Activated gamma-delta T cell treated with anti-CD3 and anti-CD28 coated beads, Interleukin-2, amount 50 U/mL, for 16 hours (primary cell): ENCODE results near the gene PALLD.
"Not testable (repeated sequence)": the region's sequence is repeated elsewhere in the genome, so short reads cannot be mapped to it uniquely, and the experiment has no call there.

ENCODE experiments used
- DNase-seq: peaks from one replicate; pipeline ENCODE4 v3.0.0-alpha.2; 2020; ENCODE audit warnings: low read depth

Gene PALLD

DNA sequence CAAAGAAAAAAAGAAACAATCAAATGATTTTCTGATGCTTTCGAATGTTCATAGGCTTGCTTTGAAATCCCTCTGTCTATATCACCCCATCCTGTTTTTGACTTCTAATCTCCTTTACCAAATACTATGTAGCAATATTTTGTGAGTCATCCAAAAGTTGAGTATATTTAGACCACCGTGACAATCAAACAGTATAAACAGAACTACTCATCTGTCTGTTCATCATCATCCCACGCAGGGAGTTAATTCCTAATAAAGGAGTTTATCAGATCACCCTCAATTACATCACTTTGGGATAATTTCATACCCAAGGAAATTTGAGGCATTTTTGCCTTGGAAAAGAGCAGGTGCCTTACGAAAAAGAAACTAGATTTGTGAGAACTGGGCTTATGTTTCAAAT is 300.3 kb downstream of the PALLD start:
- DNase-seq: no peak

GRCh38 chr4:168797738-168798375 is 301.0 kb downstream of the PALLD start:
- DNase-seq: no peak

DNA sequence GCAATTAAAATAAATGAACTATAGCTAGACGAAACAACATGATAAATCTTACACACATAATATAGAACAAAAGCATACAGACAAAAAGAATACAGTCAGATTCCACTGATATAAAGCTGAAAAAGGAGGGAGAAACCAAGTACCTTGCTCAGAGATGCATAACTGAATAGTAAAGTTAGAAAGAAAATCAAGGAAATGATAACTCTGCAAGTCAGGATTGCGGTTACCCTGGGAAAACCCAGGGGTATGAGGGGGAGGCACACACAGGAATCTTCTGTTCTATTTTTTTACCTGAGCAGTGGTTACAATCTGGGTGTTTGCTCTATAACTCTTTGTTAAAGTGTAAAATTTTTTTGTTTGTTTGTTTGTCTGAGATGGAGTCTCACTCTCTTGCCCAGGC is 304.1 kb downstream of the PALLD start:
- DNase-seq: no peak

- DNase-seq: no peak
These were observed 305.4 kb downstream of the PALLD start for GRCh38 chr4:168802222-168802621.

- DNase-seq: not testable (repeated sequence)
These were observed 306.2 kb downstream of the PALLD start for GRCh38 chr4:168803052-168803451.

DNA sequence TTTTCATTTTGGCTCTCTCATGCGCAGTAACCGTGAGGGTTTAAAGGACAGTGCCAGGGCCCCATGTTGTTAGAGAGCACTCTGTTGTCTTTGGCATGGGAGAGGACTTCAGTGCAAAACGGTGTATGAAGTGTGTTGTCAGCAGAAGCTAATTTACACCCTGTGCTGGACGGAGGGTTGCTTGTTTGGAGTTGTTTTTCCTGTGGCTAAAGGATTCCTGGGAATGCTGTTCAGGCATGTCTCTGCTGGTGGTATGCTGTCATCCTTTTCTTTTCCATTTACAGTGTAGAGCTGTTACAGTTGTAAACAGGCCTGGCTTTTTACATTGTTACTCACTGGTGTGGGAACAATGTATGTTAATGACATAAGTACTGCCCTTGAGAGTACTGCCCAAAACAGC is 306.9 kb downstream of the PALLD start:
- DNase-seq: no peak

- no peak for DNase-seq
These were observed 307.3 kb downstream of the PALLD start for GRCh38 chr4:168804146-168804545.

DNA sequence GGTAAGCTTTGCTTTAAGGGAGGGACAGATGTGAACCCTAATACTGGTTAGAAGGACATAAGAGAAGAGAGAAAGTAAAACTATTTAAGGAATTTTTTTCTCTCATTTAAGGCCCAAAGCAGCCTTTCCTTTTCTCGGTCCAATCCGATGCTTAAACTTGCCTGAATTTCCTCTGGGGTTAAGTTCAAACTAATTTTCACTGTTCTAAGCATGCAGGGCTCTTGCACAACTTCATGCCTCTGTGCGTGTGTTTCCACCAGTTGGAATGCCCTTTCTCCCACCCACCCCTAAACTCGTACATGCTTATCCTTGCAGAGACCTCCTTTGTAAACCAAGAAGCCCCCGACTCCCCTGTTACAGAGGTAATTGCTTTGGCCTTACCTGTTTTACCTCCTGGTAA is 308.5 kb downstream of the PALLD start:
- no peak for DNase-seq

DNA sequence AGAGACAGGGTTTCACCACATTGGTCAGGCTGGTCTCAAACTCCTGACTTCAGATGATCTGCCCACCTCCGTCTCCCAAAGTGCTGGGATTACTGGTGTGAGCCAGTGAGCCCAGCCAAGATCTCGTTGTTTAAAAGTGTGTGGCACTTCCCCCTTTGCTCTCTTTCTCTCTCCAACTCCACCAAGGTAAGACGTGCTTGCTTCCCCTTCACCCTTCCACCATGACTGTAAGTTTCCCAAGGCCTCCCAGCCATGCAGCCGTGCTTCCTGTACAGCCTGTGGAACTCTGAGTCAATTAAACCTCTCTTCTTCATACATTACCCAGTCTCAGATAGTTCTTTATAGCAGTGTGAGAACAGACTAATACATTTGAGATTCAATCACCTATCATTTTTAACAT is 309.4 kb downstream of the PALLD start:
- DNase-seq: not testable (repeated sequence)

GRCh38 chr4:168811207-168811606 is 314.4 kb downstream of the PALLD start:
- DNase-seq: no peak

DNA sequence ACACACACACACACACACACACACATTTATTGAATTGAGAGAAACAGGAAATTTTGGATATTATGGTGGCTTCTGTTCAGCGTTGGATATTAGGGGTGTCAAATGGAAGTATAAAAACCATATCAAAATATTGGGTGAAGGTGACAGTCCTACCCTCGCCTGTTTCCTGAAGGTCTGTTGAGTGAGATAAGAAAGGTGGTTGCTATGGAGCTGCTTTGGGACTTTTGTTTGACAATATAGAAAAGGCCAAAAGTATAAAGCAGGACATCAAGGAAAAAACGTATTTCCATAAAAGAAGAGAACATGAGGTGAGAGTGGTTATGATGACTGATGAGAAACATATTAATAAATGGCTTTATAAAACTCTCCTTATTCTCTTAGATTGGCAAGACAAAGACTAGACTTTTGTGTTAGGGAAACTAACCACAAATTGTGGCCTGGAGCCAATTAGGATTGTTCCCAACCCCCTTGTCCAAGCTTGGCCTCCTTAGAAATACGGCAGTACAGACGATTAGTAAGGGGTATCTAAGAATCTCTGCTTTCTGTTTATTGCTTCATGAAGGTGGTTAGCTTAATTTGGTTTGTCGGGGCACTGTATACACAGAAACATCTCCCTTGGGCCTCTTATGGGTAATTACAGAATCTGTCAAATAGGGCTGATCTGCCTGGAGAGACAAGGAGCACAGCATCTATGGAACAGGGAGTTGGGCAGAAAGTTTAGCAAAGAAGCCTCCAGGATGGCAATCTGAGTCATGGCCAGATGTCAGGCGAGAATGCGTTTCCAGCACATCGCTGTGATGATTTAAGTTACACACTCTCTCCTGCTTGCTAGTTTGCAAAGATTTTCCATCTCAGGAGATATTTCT is 315.2 kb downstream of the PALLD start:
- DNase-seq: no peak

DNA sequence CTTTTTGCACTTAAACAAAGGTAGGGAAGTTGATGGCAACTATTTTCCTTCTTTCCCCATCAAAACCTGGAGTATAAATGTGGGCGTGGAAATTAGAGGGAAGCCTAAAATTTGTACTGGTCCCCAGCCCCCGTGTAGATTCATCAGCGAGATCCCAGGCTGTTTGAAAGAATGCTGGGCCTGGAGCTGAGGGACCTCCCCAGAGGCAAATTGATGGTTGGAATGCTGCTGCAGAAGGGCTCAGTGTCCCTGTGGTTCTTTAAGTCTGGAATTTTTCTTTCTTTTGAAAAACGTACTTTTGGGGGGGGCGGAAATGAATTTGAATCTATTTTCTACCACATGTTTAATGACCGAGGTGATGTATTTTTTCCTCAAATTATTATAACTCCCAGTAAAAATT is 316.0 kb downstream of the PALLD start:
- DNase-seq: no peak

DNA sequence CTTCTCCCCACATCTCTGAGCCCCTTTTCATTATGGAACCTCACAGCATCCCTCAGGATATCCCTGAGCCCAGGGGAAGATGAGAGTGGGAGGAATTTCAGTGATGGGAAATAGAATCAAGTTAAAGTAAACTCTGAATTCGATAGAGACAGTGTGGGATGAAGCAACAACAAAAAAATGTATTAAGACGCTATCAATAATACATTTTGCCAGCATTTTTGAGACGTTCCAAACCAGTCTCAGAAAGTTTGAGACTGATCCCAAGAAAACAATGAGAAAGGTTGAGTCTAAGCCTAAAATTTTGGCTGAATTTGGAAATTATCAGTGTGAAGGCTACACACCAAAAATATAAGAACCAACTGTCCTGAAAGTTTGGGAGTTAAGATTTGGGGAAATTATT is 317.0 kb downstream of the PALLD start:
- DNase-seq: no peak

- no peak for DNase-seq
These were observed 318.8 kb downstream of the PALLD start for GRCh38 chr4:168815379-168816345.

GRCh38 chr4:168817370-168817769 is 320.5 kb downstream of the PALLD start:
- no peak for DNase-seq

- no peak for DNase-seq
These were observed 325.6 kb downstream of the PALLD start for GRCh38 chr4:168822481-168822880.

GRCh38 chr4:168825975-168826374 is 329.1 kb downstream of the PALLD start:
- no peak for DNase-seq

GRCh38 chr4:168826620-168827019 is 329.8 kb downstream of the PALLD start:
- DNase-seq: no peak

DNA sequence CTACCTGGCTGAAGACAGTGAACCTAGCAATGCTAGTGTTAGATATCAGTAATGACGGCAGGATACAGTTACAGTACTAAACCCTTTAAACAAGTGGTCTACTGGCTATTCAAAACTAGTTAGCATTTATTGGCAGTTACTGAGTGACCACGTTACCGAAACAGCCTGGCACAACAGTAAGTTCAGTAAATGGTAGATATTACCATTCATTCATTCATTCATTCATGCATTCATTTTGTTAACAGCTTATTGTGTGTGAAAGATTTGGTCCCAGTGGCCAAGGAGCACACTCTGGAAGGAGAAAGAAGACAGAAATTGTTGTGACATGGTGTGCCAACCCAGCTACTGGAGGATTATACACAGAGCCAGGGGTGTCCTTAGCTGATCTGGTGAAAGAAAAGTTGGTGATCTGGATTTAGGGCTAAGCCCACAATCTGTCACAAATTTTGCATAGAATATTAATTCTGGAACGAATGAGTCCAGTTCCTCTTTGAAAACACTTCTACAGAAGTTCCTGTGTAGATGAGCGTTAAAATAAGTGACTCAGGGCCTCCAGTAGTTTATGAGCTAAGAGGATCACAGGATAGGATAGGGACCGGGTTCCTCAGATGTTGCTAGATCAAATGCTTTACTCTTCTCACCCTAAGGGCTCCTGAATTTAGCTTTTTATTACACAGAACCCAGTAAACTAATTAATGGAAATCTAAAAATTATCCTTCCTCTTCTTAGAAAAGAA is 334.1 kb downstream of the PALLD start:
- DNase-seq: no peak

DNA sequence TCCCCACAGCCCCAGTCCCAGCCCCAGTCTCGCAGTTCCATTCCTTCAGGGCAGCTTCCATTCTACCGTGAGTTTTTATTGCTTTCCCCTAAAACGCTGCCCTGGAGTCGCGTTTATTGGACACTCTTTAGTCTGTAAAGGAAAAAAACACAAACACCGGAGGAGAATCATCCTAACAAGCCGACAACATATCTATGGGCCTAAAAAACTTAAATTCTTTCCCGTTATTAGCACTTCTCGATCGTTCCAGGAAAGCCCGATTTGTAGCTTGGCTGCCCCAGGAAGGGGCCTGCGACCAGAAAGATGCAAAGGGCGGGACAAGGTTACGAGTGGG is 334.7 kb downstream of the PALLD start:
- DNase-seq: no peak

- DNase-seq: no peak
These were observed 335.3 kb downstream of the PALLD start for GRCh38 chr4:168831919-168832762.
